GM12874 (cell line): ENCODE measurements around the gene CSAD.

Source experiments
- TF ChIP-seq, protein P1 (sequence below): IDR thresholded peaks from 2 replicates; pipeline ENCODE4 v1.5.1; 2011; ENCODE audit warnings: low read depth, mild to moderate bottlenecking, control low read depth, low read length, moderate library complexity; ENCODE audit not compliant: insufficient read depth

Gene CSAD

DNA sequence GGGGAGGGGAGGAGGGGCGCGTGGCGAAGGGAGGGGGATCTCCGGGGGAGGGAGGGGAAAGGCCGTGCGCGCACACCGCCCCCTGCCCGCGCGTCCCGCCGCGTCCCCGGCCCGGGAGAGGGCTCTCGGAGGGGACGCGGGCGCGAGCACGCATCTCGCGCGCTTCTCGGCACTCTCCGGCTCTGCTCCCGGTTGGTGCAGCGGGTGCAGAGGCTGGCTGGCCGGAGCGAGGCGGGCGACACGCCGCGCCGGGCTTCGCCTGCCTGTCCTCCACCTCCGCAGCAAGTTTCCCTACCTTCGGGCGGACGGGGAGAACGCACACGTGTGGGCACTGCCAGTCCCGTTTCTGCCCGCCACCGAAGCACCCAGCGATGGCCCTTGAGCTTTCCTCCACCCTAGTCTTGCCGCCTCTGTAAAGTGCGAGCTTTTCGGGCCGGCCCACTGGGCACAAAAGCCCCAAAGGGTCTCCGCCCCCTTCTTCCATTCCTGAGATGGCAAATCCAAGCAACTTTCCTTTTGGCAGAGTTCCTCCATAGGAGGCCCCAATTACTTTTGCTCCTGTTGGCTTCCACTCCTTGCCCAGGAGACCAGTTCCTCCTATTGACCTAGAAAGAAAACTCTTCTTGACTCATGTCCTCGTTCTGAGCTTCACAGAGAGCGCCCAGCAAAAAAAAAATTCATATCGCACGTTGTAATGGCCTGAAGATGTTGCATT lies 363 bp upstream of the CSAD start:
- TF ChIP-seq, protein P1, sequence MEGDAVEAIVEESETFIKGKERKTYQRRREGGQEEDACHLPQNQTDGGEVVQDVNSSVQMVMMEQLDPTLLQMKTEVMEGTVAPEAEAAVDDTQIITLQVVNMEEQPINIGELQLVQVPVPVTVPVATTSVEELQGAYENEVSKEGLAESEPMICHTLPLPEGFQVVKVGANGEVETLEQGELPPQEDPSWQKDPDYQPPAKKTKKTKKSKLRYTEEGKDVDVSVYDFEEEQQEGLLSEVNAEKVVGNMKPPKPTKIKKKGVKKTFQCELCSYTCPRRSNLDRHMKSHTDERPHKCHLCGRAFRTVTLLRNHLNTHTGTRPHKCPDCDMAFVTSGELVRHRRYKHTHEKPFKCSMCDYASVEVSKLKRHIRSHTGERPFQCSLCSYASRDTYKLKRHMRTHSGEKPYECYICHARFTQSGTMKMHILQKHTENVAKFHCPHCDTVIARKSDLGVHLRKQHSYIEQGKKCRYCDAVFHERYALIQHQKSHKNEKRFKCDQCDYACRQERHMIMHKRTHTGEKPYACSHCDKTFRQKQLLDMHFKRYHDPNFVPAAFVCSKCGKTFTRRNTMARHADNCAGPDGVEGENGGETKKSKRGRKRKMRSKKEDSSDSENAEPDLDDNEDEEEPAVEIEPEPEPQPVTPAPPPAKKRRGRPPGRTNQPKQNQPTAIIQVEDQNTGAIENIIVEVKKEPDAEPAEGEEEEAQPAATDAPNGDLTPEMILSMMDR: no peak

DNA sequence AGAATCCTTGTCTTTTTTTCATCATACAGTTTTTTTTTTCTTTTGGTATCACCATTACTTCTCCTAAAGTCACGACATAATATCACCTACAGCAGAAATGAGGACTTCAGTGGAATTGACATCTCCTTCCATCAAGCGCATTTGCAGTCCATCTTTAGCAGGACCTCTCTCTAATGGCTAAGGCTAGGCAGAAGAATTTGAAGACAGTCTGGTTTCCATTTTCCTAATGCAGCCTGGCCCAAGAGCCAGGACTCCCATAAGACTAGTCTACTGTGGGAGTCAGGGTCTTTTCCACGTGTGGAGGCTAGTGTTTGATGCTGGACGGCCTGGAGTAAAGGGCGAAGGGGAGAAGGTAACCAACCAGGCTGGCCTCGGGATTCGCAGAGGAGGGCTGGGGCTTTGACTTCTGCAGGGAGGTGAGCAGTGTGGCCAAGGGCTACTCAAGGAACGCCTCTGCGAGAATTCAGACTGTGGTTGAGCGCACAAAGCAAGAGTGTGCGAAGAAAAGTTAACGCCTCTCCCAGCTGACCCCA lies 972 bp downstream of the CSAD start:
- TF ChIP-seq, protein P1: no peak

- TF ChIP-seq, protein P1: no peak
These were observed 4.0 kb downstream of the CSAD start for GRCh38 chr12:53176750-53177149.

GRCh38 chr12:53174881-53175491 lies 5.7 kb downstream of the CSAD start:
- TF ChIP-seq, protein P1: no peak

DNA sequence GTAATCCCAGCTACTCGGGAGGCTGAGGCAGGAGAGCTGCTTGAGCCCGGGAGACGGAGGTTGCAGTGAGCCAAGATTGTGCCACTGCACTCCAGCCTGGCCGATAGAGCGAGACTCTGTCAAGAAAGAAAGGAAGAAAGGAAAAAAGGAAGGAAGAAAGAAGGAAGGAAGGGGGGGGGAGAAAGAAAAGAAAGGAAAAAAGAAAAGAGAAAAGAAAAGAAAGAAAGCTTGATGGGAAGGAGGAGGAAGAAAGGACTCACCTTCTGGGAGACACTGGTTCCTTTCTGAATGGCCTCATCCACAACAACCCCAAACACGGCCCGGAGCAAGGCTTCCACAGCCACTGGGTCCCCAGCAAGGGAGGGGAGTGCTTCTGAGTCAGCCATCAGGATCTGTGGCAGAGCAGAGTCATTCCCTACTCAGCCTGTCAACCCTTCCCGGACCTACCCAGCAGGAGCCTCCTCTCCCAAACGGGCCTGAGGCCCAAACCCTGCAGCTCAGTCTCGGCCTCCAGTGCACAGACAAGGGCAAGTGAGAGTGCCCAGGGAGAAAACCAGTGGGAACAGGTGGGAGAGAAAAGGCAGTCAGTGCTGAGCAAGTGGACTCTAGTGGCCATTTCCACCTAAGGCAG lies 7.5 kb downstream of the CSAD start:
- TF ChIP-seq, protein P1: no peak

GRCh38 chr12:53172352-53172751 lies 8.4 kb downstream of the CSAD start:
- TF ChIP-seq, protein P1: no peak

- TF ChIP-seq, protein P1: no peak
These were observed 8.9 kb downstream of the CSAD start for GRCh38 chr12:53171725-53172329.
